GM10266 (cell line): ENCODE data around the gene CCDC85C.

Experiments used
- DNase-seq: peaks from one replicate; pipeline ENCODE4 v3.0.0; 2012; ENCODE audit errors: extremely low spot score
- TF ChIP-seq, protein P1 (sequence below): IDR thresholded peaks from 2 replicates; pipeline ENCODE4 v1.5.1; 2012; ENCODE audit warnings: mild to moderate bottlenecking, low read depth; ENCODE audit not compliant: control insufficient read depth, insufficient read depth; ENCODE audit errors: missing control alignments

Gene CCDC85C

DNA sequence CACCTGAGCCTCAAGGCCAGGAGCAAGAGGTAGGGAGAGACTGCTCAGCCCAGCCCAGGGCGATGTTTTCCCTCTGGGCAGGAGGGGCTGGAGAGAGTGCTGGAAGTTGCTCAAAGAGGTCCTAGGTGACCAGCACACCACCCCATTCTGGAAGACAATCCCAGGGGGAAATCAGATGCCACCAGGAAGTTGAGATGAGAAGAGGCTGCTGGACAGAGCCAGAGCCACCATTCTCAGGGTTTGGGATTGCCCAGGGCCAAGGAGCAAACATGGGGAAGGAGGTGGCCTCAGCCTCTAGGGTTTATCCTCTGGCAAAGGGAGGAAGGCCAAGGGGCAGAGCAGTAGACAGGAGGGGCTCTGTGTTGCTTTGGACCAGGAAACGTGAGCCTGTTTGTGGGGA lies 11.6 kb downstream of the CCDC85C start:
- DNase-seq: no peak
- TF ChIP-seq, protein P1, sequence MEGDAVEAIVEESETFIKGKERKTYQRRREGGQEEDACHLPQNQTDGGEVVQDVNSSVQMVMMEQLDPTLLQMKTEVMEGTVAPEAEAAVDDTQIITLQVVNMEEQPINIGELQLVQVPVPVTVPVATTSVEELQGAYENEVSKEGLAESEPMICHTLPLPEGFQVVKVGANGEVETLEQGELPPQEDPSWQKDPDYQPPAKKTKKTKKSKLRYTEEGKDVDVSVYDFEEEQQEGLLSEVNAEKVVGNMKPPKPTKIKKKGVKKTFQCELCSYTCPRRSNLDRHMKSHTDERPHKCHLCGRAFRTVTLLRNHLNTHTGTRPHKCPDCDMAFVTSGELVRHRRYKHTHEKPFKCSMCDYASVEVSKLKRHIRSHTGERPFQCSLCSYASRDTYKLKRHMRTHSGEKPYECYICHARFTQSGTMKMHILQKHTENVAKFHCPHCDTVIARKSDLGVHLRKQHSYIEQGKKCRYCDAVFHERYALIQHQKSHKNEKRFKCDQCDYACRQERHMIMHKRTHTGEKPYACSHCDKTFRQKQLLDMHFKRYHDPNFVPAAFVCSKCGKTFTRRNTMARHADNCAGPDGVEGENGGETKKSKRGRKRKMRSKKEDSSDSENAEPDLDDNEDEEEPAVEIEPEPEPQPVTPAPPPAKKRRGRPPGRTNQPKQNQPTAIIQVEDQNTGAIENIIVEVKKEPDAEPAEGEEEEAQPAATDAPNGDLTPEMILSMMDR: no peak

DNA sequence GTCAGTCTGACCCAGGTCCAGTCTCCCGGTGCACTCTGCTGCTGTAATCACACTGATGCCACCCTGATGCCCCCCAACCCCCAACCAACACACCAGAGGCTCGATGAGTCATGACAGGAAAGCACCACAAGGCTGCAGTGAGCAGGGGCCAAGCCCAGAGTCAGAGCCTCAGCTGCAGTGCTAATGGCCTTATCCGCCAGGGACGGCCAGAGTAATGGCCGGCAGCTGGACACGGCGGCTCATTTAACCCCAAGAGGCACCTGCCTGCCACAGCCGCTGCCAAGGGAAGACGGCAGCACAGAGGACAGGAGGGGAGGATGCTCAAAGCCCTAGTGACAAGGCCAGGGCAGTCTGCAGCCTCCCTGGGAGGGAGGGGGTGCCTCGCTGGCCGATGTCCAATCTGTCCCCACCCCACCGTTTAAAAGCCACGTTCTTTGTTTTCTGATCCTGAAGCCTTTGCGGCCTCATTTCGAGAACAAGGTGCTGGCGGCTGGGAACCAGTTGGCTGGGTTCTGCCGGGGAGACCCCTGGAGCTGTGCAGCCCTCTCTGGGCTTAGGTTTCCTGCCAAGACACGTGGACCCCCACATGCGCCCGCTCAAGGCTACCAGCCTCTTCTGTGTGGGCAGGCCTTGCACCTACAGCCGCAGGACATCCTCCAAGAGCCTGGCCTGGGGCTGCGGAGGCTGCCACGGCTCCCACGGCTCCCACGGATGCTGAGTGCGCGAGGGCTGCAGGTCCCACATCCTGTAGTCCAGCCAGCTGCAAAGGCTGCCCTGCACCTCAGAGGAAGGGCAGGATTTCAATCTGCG lies 13.1 kb downstream of the CCDC85C start:
- DNase-seq: no peak
- TF ChIP-seq, protein P1: no peak

DNA sequence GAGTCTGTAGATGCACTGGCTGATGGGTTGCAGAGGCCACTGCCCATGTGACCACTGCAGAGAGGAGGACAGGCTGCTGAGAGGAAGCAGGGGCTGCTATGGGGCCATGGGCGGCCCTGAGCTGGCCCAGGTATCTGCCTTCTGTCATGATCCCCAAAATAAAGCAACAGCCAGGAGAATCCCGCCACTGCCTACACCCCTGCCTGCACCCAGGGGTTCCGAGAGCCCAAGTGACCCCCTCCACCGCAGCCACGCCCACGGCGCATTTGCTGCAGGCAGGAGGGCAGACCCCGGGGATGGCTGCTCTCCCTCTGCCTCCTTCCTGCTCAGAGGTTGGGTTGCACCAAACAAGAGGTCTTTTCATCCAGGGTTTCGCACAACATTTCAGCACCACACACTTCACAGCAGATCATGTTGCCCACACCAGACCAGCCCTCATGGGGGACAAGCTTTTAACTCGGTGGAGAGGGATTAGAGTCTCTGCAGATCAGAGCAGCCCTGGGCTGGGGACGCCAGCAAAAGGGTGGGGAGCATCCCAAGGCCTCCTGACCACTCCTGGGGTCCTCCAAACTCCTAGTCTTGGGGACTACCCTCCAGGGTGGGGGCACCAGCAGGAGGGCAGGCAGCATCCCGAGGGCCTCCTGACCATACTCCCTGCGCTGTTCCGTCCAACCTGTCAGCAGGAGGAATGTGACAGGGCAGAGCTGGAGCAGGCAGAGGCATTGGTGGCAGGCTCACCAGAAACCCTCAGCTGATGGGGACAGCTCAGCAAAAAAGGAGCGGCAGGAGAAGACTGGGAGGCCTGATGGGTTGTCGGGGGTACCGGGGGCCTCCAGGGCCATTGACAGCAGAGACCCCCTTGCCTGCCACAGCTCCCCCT lies 14.1 kb downstream of the CCDC85C start:
- TF ChIP-seq, protein P1: no peak
- no peak for DNase-seq

DNA sequence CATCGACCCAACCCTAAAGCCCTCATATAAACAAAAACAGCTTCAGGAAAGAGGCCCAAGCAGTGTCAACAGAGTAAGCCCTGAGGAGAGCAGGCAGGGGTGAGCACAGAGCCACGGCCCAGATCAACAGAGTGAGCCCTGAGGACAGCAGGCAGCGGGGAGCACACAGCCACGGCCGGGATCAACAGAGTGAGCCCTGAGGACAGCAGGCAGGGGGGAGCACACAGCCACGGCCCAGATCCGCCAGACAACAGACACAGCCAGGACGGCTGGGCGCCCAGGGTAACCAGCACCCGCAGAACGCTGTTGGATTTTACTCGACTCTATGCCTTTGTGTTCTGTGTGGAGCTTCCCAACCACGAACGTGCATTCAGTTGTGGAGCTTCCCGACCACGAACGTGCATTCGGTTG lies 15.0 kb downstream of the CCDC85C start:
- TF ChIP-seq, protein P1: no peak
- no peak for DNase-seq

DNA sequence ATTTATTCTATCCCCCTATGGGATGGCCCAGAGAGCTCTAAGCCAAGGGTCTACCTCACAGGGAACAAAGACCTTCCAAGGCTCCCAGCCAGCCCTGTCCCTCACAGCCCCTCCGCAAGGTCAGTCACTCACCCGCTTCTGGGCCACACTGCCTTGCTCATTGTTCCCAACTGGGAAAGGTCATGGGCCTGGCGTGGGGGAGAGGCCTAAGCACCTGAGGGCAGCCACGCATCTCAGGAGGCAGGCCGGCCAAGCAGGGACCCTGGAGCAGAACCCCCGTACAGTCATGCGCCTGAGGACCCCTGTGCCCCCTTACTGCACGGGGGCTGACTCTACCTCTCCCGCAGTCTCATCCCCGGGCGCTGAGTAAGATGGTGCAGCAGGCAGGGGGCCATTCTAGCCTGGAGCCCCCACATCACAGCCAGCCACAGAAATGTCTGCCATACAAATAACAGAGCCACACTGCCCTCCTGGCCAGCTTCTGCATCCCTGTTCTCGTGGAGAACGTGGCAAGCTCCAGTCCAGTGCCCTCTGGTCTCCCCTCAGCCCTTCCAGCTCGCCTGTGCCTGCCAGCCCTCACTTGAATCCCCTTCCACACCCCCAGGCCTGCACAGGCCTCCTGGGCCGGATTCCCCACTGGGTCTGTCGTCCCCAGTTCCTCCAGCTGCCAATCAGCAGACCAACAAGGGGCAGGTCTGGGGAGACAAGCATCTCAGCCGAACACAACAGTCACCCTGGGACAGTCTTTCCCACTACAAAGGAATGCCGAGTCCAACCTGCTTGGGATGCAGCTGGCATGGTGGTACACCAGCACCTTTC lies 16.3 kb downstream of the CCDC85C start:
- TF ChIP-seq, protein P1: no peak
- DNase-seq: no peak

DNA sequence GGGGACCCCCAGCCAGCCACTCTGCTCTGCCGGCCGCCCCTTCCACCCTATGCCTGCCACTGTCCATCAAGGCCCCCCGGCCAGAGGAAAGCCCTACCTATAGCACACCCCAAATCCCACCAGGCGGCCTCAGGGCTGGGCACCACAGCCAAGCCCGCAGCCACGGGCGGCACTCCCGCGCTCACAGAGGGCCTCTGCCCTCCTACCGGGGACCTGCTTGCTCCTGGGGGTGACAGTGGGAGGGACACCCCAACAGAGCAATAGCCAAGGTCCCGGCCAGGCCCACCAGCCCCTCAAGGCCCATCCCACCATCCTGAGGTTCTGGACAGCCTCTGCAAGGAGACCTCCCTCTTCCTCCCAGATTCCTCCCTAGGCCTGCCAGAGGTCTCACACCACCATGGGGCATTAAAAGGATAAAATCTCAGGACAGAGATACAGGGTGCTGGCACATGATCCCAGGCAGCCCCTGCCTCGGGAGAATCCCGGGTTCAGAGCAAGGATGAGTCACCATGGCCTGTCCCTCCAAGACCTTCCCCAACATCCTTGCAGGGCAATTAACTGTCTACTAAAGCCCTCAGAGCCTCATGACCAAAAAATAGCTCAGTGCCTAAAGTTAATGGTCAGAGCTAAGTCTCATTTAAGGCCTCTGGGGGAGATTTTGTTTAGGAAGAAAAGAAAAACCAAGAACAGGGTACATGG lies 17.1 kb downstream of the CCDC85C start:
- DNase-seq: no peak
- TF ChIP-seq, protein P1: no peak
